ENCODE results near the gene SSB.
"Not testable (repeated sequence)": the region's sequence is repeated elsewhere in the genome, so short reads cannot be mapped to it uniquely, and the experiment has no call there.

Gene SSB

GRCh38 chr2:169798718-169799592 is at the start of gene SSB:
Gene SSB (plus strand): TSS chr2:169798871. CDS start chr2:169800961, 2,090 bp downstream.
- Mint-ChIP-seq H3K27ac (peak within 1 kb of the TSS; percentile 95), H3K9me3 (ENCODE audit: low read depth) (no peaks in the 10 kb centered on the region), H3K4me1 (ENCODE audit: low read depth) (peaks cover 34% of the 10 kb centered on the region), H3K4me3 (peak within 1 kb of the TSS; percentile 95), H3K36me3 (peaks cover 2% of the 10 kb centered on the region), H3K27me3 (no peaks in the 10 kb centered on the region)

DNA sequence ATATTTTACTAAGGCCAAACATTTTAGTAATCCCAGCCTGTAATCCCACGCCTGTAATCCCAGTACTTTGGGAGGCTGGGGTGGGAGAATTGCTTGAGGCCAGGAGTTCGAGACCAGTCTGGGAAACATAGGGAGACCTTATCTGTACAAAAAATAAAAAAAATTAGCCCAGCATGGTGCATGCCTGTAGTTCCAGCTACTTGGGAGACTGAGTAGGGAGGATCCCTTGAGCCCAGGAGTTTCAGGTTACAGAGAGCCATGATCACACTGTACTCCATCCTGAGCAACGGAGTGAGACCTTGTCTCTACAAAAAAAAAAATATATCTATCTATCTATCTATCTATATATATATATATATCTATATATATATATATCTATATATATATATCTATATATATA is 45.9 kb upstream of the SSB start:
- H3K27me3 Mint-ChIP-seq, result no peaks in the 10 kb centered on the region
- no peaks in the 10 kb centered on the region for H3K36me3 Mint-ChIP-seq
- no peaks in the 10 kb centered on the region for H3K4me1 Mint-ChIP-seq (ENCODE audit: low read depth)
- no peak overlapping the region for H3K27ac Mint-ChIP-seq
- no peaks in the 10 kb centered on the region for H3K9me3 Mint-ChIP-seq (ENCODE audit: low read depth)
- H3K4me3 Mint-ChIP-seq, result no peak overlapping the region

DNA sequence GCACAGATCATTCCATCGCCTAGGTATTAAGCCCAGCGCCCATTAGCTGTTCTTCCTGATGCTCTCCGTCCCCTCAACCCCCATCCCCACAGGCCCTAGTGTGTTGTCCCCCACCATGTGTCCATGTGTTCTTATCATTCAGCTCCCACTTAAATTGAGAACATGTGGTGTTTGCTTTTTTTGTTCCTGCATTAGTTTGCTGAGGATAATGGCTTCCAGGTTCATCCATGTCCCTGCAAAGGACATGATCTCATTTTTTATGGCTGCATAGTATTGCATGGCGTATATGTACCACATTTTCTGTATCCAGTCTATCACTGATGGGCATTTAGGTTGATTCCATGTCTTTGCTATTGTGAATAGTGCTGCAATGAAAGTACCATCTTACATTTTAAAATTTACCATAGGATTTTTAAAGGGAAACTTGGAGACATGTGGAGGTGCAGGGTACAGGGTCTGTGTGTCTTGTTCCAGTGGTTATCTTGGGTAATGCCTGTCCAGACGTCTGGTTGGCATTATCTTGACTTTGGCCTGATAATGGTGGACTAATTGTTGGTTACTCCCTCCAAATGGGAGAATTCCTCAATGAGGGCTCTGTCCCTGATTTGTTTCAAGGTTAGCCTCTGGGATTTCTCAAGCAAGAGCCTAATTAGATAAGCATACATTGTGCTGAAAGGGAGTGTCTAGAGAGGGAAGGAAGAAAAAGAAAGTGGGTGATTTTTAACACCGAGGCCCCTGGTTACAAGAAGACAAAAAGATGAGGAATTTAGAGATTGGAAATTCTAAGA is 43.4 kb upstream of the SSB start:
- Mint-ChIP-seq H3K27ac (no peak overlapping the region), H3K9me3 (ENCODE audit: low read depth) (no peaks in the 10 kb centered on the region), H3K36me3 (no peaks in the 10 kb centered on the region), H3K4me3 (no peak overlapping the region), H3K4me1 (ENCODE audit: low read depth) (no peaks in the 10 kb centered on the region), H3K27me3 (no peaks in the 10 kb centered on the region)

DNA sequence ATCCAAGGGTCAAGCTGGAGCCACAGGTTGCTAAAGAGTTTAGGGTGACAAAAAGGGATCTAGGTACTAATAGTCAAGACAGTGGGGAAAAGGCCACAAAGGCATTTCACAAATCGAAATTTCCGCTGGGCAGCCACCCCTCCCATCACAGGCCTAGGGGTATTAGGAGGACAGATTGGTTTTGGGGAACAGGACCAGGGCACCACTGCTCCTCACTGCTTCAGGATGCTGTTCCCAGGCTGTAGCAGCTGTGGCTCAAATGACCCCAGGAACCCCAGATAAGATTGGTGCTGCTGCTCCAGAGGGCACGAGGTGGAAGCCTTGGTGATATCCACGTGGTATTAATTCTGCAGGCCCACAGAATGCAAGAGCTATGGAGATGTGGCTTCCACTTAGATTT is 42.3 kb upstream of the SSB start:
- Mint-ChIP-seq H3K4me3 (no peak overlapping the region), H3K36me3 (no peaks in the 10 kb centered on the region), H3K9me3 (ENCODE audit: low read depth) (no peaks in the 10 kb centered on the region), H3K27me3 (no peaks in the 10 kb centered on the region), H3K4me1 (ENCODE audit: low read depth) (no peaks in the 10 kb centered on the region), H3K27ac (no peak overlapping the region)

GRCh38 chr2:169757356-169757755 is 41.3 kb upstream of the SSB start:
- Mint-ChIP-seq H3K36me3 (no peaks in the 10 kb centered on the region), H3K27ac (no peak overlapping the region), H3K9me3 (ENCODE audit: low read depth) (no peaks in the 10 kb centered on the region), H3K27me3 (no peaks in the 10 kb centered on the region), H3K4me3 (no peak overlapping the region), H3K4me1 (ENCODE audit: low read depth) (no peaks in the 10 kb centered on the region)

GRCh38 chr2:169757778-169758177 is 40.9 kb upstream of the SSB start:
- Mint-ChIP-seq H3K4me1 (ENCODE audit: low read depth) (no peaks in the 10 kb centered on the region), H3K27me3 (no peaks in the 10 kb centered on the region), H3K36me3 (no peaks in the 10 kb centered on the region), H3K27ac (no peak overlapping the region), H3K9me3 (ENCODE audit: low read depth) (no peaks in the 10 kb centered on the region), H3K4me3 (no peak overlapping the region)

- no peak overlapping the region for H3K4me3 Mint-ChIP-seq
- H3K4me1 Mint-ChIP-seq (ENCODE audit: low read depth), result no peaks in the 10 kb centered on the region
- no peak overlapping the region for H3K27ac Mint-ChIP-seq
- no peaks in the 10 kb centered on the region for H3K9me3 Mint-ChIP-seq (ENCODE audit: low read depth)
- H3K36me3 Mint-ChIP-seq, result no peaks in the 10 kb centered on the region
- no peaks in the 10 kb centered on the region for H3K27me3 Mint-ChIP-seq
These were observed 38.7 kb upstream of the SSB start for GRCh38 chr2:169759987-169760386.

DNA sequence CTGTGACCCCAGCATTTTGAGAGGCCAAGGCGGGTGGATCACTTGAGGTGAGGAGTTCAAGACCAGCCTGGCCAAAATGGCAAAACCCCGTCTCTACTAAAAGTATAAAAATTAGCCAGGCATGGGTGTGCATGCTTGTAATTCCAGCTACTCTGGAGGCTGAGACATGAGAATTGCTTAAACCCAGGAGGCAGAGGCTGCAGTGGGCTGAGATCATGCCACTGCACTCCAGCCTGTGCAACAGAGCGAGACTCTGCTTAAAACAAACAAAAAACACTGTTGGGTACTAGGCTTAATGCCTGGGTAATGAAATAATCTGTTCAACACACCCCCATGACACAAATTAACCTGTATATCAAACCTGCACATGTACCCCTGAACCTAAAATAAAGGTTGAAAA is 37.9 kb upstream of the SSB start:
- not testable (repeated sequence) for H3K9me3 Mint-ChIP-seq (ENCODE audit: low read depth); H3K36me3 Mint-ChIP-seq; H3K4me3 Mint-ChIP-seq; H3K4me1 Mint-ChIP-seq (ENCODE audit: low read depth); H3K27me3 Mint-ChIP-seq; H3K27ac Mint-ChIP-seq

DNA sequence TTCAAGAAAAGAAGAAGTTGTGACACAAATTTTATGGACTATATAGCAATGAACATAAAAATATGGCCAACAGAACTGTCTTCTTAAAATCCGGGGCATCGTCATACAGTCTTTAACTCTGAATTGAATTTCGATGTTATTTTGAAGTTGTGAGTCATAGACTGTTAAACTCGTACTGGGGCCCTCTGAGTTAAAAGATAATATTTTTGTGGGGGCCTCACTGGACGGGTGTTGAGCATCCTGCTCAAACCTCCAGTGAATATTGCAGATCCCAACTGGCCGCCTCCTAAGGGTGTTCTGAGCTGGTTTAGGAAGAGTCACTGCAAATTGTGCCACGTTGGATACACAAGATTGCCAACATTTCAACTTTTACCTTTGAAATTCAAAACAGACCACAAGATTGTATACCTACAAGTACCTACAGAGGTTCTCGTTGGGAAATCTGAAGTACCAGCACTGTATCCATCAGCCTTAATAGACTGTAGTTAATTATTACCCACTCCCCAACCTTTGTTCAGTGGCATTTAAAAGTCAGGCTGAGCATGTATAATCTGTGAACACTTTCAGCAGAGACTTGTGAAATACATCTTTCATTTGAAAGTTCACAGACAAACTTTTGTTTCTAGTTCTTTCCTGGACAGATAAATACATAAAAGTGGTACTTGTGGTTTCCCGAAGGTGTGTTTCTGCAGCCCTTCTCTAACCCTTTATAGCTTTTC is 37.3 kb upstream of the SSB start:
- Mint-ChIP-seq H3K9me3 (ENCODE audit: low read depth) (no peaks in the 10 kb centered on the region), H3K27ac (no peak overlapping the region), H3K4me1 (ENCODE audit: low read depth) (no peaks in the 10 kb centered on the region), H3K27me3 (no peaks in the 10 kb centered on the region), H3K4me3 (no peak overlapping the region), H3K36me3 (no peaks in the 10 kb centered on the region)

DNA sequence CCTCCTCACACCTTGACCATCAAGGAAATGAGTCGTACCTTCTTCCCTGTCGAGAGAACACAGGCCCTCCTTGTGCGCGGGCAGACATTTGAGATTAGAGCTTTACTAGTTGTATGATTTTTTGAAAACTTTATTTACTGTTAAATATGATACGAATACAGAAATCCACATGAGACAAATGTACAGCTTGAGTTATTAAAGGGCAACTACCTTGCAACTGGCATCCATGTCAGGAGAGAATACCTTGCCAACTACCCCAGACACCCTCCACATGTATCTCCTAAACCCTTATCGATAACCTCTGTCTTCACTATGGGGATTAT is 36.7 kb upstream of the SSB start:
- no peaks in the 10 kb centered on the region for H3K4me1 Mint-ChIP-seq (ENCODE audit: low read depth)
- H3K36me3 Mint-ChIP-seq, result no peaks in the 10 kb centered on the region
- no peak overlapping the region for H3K27ac Mint-ChIP-seq
- H3K27me3 Mint-ChIP-seq, result no peaks in the 10 kb centered on the region
- H3K9me3 Mint-ChIP-seq (ENCODE audit: low read depth), result no peaks in the 10 kb centered on the region
- H3K4me3 Mint-ChIP-seq, result no peak overlapping the region

DNA sequence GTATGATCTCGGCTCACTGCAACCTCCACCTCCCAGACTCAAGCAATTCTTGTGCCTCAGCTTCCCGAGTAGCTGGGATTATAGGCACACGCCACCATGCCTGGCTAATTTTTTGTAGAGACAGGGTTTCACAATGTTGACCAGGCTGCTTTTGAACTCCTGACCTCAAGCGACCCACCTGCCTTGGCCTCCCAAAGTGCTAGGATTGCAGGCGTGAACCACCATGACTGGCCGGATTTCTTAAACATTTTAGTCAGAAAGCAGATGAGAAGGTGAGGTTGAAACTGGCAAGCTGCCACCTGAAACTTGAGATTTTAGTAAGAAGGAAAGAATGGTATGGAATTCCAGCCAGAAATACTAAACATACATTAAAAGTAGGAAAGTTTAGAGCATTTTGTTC is 33.1 kb upstream of the SSB start:
- Mint-ChIP-seq H3K27me3 (peaks cover 13% of the 10 kb centered on the region), H3K4me3 (no peak overlapping the region), H3K9me3 (ENCODE audit: low read depth) (no peaks in the 10 kb centered on the region), H3K27ac (no peak overlapping the region), H3K4me1 (ENCODE audit: low read depth) (peaks cover 13% of the 10 kb centered on the region), H3K36me3 (no peaks in the 10 kb centered on the region)

GRCh38 chr2:169767243-169767888 is 31.3 kb upstream of the SSB start:
- no peaks in the 10 kb centered on the region for H3K36me3 Mint-ChIP-seq
- no peaks in the 10 kb centered on the region for H3K9me3 Mint-ChIP-seq (ENCODE audit: low read depth)
- H3K27ac Mint-ChIP-seq, result no peak overlapping the region
- H3K27me3 Mint-ChIP-seq, result peaks cover 13% of the 10 kb centered on the region
- H3K4me3 Mint-ChIP-seq, result peak overlapping the region; percentile 63
- H3K4me1 Mint-ChIP-seq (ENCODE audit: low read depth), result peaks cover 13% of the 10 kb centered on the region

GRCh38 chr2:169768262-169768995 is 30.2 kb upstream of the SSB start:
- H3K4me1 Mint-ChIP-seq (ENCODE audit: low read depth), result peaks cover 13% of the 10 kb centered on the region
- no peaks in the 10 kb centered on the region for H3K36me3 Mint-ChIP-seq
- H3K4me3 Mint-ChIP-seq, result peak overlapping the region; percentile 77
- peaks cover 13% of the 10 kb centered on the region for H3K27me3 Mint-ChIP-seq
- no peaks in the 10 kb centered on the region for H3K9me3 Mint-ChIP-seq (ENCODE audit: low read depth)
- no peak overlapping the region for H3K27ac Mint-ChIP-seq

DNA sequence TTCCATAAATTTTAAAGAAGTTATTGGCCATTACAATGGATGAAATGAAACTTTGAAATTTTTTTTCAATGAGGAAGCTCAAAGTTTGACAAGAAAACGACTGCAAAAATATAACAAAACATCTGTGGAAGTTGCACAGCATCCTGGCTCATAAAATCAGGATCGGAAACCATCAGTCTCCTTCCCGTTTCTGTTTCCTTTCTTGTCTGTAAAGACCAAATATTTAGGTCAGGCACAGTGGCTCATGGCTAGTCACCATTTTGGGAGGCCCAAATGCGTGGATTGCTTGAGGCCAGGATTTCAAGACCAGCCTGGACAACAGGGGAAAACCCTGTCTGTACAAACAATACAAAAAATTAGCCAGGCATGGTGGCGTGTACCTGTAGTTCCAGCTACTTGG is 27.6 kb upstream of the SSB start:
- Mint-ChIP-seq H3K9me3 (ENCODE audit: low read depth) (no peaks in the 10 kb centered on the region), H3K4me1 (ENCODE audit: low read depth) (peaks cover 13% of the 10 kb centered on the region), H3K27me3 (peaks cover 13% of the 10 kb centered on the region)

More for the DNA sequence above, 27.6 kb upstream of the SSB start:
- Mint-ChIP-seq H3K4me3 (no peak overlapping the region), H3K36me3 (no peaks in the 10 kb centered on the region), H3K27ac (no peak overlapping the region)

Data from activated naive CD8-positive, alpha-beta T cell (primary cell).